Measurements from ENCODE around the gene LRMDA. TPM values are rescaled to one million over a fixed set of nuclear protein-coding genes. Genes with fewer than 3 reads are reported as not detected.

Gene LRMDA
- total RNA-seq, 4 donors from 2014 or later, result 0.76 to 6.4 (median 1.3) TPM

- DNase-seq (ENCODE audit: low spot score in 2 of 2), result no peak
- intact Hi-C loops (cut with DNase I; ENCODE audit: low total_unique reads), result loop anchor here (2.0 kb wide), 1 partner anchor 642 kb away; no protein-coding TSS in a partner anchor
- no peak overlapping the region for H3K4me3 ChIP-seq (ENCODE audit: low read depth, poor library complexity, severe bottlenecking)
- TF ChIP-seq POLR2A (IDR thresholded peaks at IDR 0.05) (no peak), CTCF (IDR thresholded peaks at IDR 0.05) (no peak)
These were observed 605.5 kb downstream of the LRMDA start for GRCh38 chr10:76036962-76037361.

GRCh38 chr10:76037531-76038155 lies 606.2 kb downstream of the LRMDA start:
- no peak for TF ChIP-seq POLR2A (IDR thresholded peaks at IDR 0.05)
- no peak for TF ChIP-seq CTCF (IDR thresholded peaks at IDR 0.05)
- intact Hi-C loops (cut with DNase I; ENCODE audit: low total_unique reads), result loop anchor here (2.0 kb wide), 1 partner anchor 643 kb away; no protein-coding TSS in a partner anchor
- WGBS, 2 donors, result 94 to 97% methylated on average over 2 of the region's 2 CpGs
- DNase-seq (ENCODE audit: low spot score in 2 of 2), result no peak
- H3K4me3 ChIP-seq (ENCODE audit: low read depth, poor library complexity, severe bottlenecking), result no peak overlapping the region

DNA sequence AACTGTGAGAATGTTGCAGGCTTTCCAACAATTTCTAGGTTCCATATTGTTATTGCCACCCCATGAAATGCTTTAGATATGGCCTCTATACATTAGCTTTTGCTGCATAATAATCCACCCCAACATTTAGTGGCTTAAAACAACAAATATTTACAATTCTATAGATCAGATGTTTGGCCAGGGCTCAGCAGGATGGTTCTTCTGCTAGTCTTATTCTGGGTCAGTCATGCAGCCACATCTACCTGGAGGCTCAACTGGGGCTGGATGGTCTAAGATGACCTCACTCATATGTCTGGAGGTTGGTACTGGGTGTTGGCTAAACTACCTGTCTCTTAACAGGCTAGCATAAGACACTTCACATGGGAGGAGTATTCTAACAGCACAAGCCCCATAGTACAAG lies 607.3 kb downstream of the LRMDA start:
- no peak for DNase-seq (ENCODE audit: low spot score in 2 of 2)
- H3K4me3 ChIP-seq (ENCODE audit: low read depth, poor library complexity, severe bottlenecking), result no peak overlapping the region
- no peak for TF ChIP-seq CTCF (IDR thresholded peaks at IDR 0.05)
- no peak for TF ChIP-seq POLR2A (IDR thresholded peaks at IDR 0.05)
- intact Hi-C loops (cut with DNase I; ENCODE audit: low total_unique reads), result no loop called here

DNA sequence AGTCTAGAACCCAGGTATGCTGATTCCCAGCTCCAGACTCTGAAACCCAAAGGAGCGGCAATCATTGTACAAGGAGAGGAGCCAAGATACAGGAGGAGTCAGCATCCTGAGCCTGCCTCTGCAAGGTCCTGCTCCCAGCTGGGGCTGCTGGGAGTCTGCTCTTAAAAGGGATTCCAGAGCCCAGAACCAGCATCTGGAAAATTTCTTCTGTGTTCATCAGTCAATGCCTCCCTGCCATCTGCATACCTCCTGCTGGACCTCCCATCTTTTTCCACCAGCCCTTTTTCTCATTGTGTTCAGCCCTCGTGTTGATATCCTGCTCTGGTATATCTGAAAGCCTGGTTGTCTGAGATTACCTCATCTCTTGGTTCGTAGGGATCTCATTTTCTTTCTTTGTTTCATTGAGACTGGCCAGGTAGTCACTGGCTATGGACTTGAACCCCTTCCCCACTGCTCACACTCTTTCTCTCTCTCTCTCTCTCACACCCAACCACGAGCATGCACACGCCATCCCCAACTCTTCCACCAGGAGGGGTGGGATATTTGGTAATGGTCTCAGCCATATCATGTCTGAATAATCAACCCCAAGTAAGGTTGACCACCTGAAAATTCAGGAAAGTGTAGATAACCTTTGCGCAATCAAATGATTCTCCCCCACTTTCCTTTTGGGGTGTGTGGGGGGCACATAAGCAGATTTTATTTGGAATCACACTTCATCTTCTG lies 608.8 kb downstream of the LRMDA start:
- TF ChIP-seq CTCF (IDR thresholded peaks at IDR 0.05) (no peak), POLR2A (IDR thresholded peaks at IDR 0.05) (no peak)
- no peak for DNase-seq (ENCODE audit: low spot score in 2 of 2)
- intact Hi-C loops (cut with DNase I; ENCODE audit: low total_unique reads), result no loop called here

DNA sequence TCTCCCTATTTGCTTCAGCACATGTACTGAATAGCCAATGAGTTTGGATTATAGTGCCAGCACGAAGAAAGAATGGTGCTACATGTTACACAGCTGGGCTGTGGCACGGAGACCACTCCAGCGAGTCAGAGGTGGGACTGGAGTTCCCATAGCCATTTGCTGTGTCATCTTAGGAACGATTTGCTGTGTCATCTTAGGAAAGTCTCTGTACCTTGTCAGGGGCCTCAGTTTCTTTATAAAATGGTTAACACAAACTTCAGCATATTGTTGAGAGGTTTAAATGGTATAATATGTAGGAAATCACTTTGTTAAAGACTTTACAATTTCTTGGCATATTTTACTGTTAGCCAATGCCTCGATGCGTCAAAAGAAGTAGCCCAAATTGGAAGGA lies 609.4 kb downstream of the LRMDA start:
- no peak for DNase-seq (ENCODE audit: low spot score in 2 of 2)
- intact Hi-C loops (cut with DNase I; ENCODE audit: low total_unique reads), result no loop called here
- H3K4me3 ChIP-seq (ENCODE audit: low read depth, poor library complexity, severe bottlenecking), result no peak overlapping the region
- WGBS, 2 donors, result 92 to 97% methylated on average over 6 of the region's 6 CpGs
- TF ChIP-seq CTCF (IDR thresholded peaks at IDR 0.05) (no peak), POLR2A (IDR thresholded peaks at IDR 0.05) (no peak)

More for the DNA sequence above, 608.8 kb downstream of the LRMDA start:
- no peak overlapping the region for H3K4me3 ChIP-seq (ENCODE audit: low read depth, poor library complexity, severe bottlenecking)
- WGBS, 2 donors, result 94% methylated on average over 6 of the region's 6 CpGs
